Measurements from ENCODE around the gene TAPBP.

GRCh38 chr6:33279971-33280511 lies 33.8 kb downstream of the TAPBP start:
- TF ChIP-seq CTCF (IDR thresholded peaks at IDR 0.05; ENCODE audit: borderline replicate concordance, extremely low read depth, low read length, poor library complexity, severe bottlenecking) (peak; percentile 62), EZH2 (IDR thresholded peaks at IDR 0.05; ENCODE audit: borderline replicate concordance, low read depth, low read length, severe bottlenecking) (no peak)
